ENCODE results near the gene MED25.
"Not testable (repeated sequence)": the region's sequence is repeated elsewhere in the genome, so short reads cannot be mapped to it uniquely, and the experiment has no call there.

MED25 gene

DNA sequence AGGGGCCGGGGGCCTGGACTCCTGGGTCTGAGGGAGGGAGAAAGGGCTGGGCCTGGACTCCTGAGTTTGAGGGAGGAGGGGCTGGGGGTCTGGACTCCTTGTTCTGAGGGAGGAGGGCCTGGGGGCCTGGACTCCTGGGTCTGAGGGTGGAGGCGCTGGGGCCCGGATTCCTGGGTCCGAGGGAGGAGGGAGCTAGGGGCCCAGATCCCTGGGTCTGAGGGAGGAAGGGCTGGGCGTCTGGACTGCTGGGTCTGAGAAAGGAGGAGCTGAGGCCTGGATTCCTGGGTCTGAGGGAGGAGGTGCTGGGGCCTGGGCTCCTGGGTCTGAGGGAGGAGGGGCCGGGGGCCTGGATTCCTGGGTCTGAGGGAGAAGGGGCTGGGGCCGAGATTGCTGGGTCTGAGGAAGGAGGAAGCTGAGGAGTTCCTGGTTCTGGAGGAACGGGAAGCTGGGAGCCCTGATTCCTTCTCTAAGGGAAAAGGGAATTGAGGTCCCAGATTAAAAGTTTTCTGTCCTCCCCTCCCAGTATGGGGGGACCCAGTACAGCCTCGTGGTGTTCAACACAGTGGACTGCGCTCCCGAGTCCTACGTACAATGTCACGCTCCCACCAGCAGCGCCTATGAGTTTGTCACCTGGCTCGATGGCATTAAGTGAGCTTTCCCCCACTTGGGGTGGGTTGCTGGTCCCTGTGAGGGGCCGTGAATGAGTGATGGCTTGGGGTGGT is 721 bp downstream of the MED25 start:
- DNase-seq = no peak

DNA sequence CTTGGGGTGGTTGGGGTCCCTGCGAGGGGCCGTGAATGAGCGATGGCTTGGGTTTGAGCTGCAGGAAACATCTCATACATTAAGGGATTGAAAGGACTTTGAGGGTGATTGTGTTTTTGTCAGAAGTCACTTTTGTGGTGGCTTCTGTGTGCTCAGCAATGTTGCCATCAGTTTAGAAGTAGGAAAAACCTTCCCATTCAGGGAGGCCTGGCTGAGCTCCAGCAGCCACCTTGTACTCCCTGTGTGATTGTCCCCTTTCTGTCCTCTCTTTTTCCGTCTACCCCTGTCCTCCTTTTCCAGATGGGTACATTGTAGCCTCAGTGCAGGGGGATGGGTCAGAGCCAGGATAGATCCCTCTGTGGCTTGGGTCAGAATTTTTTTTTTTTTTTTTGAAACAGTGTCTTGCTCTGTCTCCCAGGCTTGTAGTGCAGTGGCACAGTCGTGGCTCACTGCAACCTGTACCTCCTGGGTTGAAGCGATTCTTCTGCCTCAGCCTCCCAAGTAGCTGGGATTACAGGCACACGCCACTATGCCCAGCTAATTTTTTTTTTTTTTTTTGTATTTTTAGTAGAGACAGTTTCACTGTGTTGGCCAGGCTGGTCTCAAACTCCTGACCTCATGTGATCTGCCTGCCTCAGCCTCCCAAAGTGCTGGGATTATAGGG is 1.5 kb downstream of the MED25 start:
- not testable (repeated sequence) for DNase-seq

DNA sequence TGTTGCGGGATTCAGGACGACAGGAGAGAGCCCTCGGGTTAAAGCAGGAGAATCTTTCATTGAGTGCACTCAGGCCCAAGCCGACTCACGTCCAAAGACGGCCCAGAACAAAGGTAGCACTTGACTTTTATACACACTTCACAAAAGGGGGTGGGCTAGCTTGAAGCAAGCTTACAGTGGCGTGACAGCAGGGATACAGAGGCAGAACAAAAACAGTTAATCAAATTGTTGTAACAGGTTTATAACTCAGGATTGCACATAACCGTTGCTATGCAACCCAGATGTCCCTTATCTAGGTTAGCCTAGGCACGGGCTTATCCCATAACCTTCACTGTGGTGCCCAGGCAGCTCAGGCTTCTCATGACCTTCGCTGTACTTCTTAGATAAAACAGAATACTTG is 2.0 kb downstream of the MED25 start:
- no peak for DNase-seq

DNA sequence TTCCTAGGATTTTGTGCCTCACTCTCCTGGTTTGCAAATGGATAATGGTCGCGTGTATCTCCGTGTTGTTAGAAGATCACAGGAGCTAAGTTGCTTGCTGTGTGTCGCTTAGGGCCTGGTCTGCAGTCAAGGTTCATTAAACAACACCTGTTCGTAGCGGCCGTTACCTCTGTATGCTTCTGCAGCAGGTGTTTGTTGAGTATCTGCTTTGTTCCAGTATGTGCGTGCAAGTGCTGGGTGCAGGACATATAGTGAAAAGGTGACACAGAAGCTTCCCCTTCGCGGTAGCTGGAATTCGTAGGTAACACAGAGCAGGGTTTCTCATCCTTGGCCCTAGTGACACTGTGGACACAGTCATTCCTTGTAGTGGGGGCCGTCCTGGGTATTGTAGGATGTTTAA is 5.4 kb downstream of the MED25 start:
- DNase-seq = no peak

DNA sequence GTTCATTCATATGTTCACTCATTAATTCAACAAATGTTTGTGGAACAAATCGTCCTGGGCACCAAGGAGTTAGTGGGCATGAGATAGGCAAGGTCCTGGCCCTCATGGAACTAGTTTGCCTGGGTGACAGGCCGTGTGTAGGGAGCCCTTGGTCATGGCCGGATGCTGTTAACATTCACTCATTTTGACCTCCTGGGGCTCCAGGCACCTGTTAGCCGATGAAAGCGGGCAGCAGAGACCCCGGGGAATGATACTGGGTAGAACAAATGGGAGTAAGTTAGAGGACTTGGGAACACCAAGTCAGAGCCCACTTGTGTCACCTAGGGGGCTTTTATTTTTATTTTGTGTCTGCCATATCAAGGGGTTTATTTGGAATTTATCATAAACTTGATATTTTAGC is 6.6 kb downstream of the MED25 start:
- DNase-seq = no peak

DNA sequence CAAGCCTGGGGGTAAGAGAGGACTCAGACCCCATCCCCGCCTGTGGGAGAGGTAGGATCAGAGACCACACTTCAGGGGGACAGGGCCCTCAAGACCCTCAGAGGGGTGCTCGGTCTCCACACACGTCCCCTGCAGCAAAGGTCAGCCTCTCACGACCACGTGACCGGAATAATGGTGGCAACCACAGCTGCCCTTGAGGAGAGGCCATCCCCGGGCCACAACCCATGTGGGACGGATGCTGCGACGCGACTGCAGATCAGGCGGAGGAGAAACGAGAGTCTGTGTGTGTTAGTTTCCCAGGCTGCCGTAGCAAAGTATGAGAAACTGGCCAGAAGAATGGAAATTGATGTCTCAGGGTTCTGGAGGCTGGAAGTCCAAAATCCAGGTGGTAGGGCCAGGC is 8.9 kb downstream of the MED25 start:
- DNase-seq = no peak

DNA sequence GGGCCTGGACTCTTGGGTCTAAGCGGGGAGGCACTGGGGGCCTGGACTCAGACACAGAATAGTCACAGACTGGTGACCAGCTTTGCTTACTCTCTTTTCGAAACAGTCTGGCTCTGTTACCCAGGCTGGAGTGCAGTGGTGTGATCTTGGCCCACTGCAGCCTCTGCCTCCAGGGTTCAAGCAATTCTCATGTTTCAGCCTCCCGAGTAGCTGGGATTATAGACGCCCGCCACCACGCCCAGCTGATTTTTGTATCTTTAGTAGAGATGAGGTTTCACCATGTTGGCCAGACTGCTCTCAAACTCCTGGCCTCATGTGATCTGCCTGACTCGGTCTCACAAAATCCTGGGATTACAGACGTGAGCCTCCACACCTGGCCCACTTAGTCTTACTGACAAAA is 11.1 kb downstream of the MED25 start:
- DNase-seq = no peak

DNA sequence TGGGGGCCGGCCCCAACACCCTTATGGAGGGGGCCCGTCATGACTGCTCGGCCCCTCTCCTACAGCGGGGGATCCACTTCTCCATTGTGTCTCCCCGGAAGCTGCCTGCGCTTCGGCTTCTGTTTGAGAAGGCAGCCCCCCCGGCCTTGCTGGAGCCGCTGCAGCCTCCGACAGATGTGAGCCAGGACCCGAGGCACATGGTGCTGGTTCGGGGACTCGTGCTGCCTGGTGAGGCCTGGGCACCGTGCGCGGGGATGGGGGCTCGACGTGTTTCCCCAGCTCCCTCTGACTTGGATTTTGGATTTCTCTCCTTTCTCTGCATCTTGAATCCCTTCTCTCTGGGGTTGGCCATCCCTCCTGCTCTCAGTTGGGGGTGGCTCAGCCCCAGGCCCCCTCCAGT is 11.6 kb downstream of the MED25 start:
- no peak for DNase-seq

DNA sequence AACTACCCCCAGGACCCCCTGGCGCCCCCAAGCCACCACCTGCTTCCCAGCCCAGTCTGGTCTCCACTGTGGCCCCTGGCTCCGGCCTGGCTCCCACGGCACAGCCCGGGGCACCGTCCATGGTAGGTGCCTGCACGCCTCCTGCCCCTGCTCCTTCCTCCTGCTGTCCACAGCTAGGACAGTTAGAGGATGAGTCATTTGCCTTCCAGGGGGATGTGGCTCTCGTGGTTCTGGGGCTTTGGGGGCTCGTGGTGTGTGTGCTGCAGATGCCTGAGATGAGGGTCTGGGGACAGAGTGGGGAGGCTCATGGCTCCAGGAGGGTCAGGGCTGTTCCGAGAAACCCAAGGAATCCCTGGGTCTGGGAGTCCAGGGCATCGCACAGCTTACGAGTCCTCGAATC is 12.7 kb downstream of the MED25 start:
- DNase-seq = no peak

DNA sequence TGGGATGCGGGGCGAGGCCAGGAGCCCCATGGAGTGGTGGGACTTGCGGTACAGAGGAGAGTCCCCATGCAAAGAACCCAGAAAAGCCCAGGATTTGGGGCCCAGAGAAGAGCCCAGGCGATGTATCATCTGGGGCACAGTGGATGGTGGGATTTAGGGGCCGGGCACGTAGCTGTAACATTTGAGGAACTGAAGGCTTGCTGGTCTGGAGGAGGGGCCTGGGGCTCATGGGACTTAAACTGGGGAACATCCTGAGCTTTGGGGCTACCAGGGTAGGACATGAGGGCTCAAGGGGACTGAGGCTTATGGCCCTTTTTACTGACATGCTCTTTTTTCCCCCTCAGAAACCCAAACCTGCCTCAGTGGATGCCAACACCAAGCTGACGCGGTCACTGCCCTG is 13.5 kb downstream of the MED25 start:
- no peak for DNase-seq

DNA sequence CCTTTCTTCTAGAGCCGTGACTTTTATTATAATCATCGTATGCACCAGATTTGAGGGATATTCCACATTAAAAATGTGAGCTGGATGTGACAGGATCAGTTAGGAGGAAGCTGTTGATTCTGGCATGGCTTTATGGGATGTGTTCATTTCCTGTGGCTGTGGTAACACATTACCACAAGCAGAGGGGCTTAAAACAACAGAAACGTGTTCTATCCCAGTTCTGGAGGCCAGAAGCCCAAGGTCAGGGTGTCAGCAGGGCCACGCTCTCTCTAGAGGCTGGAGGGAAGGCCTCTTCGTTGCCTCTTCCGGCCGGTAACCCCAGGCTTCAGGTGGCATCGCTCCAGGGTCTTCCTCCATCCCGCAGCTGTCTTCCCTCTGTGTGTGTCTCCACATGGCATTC is 14.5 kb downstream of the MED25 start:
- no peak for DNase-seq

DNA sequence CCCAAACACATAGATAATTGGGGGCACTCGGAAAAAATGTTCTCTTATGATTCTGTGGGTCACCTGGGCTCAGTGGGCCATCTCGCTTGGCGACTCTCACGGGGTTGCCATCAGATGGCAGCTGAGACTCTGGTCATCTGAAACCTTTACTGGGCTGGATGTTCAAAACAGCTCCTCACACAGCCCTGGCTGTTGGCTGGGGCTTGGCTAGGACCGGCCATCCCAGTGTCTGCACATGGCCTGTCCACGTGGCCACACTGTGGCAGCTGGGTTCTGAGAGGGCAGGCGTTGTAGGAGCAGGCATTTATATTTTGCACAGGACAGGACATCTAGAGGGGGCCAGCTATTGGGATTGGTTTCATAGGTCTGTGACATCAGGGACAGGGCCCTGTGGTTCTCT is 15.5 kb downstream of the MED25 start:
- DNase-seq = no peak

DNA sequence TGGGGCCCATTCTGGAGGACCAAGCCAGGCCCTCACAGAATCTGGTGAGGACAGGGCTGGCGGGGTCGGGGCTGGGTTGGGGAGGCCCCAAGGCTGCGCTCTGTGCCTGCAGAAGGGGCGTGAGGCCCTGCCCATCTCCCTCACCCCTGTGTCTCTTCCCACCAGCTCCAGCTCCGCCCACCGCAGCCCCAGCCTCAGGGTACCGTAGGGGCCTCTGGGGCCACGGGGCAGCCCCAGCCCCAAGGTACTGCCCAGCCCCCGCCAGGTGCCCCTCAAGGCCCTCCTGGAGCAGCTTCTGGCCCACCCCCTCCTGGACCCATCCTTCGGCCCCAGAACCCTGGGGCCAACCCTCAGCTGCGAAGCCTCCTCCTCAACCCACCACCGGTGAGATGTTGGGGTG is 17.5 kb downstream of the MED25 start:
- DNase-seq = no peak

DNA sequence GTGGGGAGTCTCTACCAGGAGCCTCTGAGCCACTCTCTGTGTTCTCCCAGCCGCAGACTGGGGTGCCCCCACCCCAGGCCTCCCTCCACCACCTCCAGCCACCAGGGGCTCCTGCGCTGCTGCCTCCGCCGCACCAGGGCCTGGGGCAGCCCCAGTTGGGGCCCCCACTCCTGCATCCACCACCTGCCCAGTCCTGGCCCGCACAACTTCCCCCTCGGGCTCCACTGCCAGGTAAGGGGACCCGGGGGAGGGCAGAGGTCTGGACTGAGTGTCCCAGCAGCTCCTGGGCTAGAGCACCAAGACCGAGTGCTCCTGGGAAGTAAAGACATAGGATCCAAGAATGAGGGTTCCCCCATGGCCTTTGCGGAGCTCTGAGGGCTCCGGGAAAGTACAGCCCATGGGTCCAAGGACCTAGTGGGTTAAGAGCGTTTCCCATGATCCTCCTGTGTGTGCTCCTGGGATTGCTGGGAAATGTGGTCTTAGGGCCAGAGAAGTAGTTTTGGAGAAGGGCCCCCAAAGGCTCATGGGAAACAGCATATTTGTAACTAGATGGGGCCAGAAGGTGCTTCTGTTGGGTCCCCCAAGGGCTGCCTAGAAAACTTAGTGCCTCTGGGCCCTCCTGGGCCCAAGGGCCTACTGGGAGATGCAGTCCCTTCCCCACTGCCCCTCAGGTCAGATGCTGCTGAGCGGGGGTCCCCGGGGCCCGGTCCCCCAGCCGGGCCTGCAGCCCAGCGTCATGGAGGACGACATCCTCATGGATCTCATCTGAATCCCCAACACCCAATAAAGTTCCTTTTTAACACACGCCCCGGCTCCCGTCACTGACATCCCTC is 18.3 kb downstream of the MED25 start:
- no peak for DNase-seq

DNA sequence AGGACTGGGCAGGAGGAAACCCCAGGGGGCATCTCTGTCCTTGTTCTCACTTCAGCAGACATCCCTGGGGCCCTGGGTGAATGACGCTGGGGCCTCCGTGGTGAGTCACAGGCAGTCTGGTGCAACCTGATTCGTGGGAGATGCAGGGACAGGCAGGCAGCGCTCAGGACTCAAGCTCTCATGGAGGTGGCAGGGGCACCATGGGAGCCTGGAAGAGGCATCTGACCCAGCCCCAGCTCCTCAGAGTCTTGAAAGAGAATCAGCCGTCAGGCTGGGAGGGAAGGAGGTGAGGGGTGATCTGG is 18.9 kb downstream of the MED25 start:
- no peak for DNase-seq

DNA sequence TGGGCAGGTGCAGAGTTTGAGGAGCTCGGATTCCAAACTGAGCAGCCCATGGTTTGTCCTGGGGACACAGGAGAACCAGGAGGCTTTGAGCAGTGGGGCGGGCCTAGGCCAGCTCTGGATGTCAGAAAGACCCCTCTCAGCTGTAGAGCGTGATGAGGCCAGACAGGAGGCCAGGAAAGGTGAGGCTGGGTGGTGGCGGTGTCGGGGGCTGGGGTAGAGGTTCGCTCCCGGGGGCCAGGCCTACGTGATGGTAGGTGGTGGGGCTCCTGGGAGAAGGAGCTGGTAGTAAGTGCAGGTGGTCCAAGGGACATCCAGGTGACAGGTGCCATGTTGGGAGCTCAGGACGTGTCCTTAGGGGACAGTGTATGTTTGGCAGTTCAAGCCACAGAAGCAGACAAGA is 19.3 kb downstream of the MED25 start:
- no peak for DNase-seq

DNA sequence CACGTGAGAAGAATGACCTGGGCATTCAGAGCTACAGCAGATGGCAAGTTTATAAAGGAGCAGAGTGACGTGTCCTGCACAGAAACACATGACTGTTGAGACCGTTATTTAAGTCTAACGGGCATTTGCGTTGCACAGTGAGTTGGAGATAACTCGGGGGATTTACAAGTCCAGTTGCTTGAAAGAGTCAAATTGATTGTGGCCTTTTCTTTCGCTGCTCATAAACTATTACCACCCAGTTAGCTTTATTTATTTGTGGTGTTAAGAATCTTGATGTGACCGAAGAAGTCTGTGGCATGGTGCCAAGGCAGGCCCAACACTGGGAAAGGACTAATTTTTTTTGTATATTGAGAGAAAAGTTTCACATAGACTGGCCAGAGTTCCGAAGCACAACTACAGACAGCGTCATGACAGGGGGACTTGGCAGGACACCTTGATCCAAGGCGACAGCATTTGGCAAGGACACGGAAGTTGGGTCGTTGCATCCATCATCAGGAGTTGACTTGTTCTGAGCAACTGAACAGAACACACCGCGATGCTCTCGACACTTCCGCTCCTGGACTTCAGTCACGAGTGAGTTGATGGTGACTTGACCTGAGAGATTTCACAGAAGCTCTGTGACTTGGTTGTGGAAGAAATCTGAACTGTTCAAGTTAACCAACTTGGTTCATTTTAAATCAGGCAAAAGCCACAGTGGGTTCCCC is 20.9 kb downstream of the MED25 start:
- no peak for DNase-seq

DNA sequence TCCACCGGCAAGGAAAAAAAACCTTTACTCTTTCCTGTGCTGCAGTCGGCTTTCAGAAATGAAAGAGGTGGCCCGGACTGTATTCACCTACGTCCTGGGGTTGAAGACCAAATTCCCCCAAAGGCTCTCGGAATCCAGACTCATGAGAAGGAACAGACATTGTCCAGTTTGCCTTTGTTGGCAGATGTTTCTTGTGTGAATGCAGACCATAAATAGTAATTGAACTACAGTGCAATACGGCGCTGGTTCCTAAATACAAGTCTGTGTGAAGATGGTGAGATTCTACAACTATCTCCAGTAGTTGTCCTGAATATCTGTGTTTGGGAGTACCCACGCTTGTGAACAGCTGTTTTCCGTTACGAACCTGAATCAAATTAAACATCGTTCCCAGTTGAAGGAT is 21.6 kb downstream of the MED25 start:
- no peak for DNase-seq

DNA sequence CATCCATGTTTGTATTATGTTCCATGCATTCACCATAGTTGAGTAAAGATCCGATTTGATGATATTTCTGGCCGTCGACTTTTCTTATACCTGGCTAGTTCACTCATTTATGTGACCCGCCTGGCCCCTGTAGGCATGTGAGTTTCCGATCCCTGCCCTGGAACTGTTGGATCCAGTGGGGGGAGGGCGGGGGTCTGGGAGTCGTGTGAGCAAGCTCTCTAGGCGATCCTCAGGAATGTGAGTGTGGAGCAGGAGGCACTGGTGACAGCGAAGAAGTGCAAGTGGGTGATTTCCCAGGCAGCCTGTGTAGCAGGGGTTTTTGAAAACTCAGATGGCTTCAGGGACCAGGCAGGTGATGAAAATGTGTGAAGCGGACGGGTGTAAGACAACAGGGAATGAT is 22.2 kb downstream of the MED25 start:
- DNase-seq = no peak

DNA sequence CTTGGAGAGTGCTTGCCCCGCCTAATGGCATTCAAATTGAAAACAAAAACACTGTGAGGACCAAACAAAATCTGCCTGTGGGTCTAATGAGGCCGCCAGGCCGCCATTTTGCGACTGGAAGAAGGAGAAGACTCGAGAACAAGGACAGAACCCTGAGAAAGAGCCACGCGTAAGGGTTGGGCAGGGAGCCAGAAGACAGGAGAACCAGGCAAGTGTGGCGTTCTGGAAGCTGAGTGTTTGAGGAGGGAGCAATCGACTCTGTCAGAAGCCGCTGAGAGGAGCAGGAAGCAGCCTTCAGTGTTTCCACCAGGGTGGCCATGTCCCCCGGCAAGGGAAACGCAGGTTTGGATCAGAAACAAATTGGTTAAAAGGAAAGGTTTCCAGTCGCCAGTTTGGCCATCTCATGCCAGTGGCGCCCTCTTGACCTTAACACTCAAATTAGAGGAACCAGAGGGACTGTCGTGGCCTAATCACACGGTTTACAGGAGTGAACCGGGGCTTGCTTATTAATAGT is 22.7 kb downstream of the MED25 start:
- no peak for DNase-seq

DNA sequence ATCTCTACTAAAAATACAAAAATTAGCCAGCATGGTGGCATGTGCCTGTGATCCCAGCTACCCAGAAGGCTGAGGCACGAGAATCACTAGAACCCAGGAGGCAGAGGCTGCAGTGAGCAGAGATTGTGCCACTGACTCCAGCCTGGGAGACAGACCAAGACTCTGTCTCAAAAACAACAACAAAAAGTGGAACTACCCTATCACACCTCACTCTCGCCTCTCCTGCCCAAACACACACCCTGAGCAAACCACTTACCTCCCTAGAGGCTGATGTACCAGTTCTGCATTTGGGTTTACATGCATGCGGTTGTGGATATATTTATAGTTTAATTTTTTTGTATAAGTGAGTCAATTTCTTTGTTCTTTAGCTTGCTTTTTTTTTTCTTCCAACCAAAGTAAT is 25.2 kb downstream of the MED25 start:
- DNase-seq = no peak

DNA sequence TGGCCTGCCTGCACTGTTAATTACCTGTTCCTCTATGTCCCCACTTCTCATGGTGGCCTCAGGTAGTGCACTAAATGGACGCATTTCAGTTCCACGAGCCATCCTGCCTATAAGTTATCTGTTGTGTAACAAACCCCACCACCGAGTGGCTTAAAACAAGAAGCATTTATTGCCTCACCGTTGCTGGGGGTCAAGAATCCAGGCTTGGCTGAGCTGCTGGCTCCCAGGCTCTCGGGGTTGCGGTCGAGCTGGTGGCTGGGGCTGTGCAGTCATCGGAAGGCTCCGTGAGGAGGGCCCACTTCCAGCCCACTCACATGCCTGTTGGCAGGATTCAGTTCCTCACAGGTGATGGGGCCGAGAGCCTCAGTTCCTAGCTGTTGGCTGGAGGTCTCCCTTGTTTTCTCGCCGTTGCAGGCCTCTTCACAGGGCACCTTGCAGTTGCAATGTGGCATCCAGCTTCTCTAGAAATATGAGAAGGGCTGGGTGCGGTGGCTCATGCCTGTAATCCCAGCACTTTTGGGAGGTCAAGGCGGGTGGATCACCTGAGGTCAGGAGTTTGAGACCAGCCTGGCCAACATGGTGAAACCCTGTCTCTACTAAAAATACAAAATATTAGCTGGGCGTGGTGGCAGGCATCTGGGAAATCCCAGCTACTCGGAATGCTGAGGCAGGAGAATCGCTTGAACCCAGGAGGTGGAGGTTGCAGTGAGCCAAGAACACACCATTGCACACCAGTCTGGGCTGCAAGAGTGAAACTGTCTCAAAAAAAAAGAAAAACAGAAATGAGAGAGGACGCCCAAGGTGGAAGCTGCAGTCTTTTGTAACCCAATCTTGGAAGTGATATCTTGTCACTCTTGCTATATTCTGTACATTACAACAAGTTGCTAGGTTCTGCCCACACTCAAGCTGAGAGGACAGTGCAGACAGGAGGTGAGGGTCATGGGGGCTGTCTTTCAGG is 26.3 kb downstream of the MED25 start:
- DNase-seq = no peak

All from kidney glomerular epithelial cell (primary cell).